GM19438 (cell line): ENCODE results near the gene COX6B1.
A peak's percentile ranks its signal among the peaks of the same experiment; 100 is the strongest.
"Not testable (repeated sequence)": the region's sequence is repeated elsewhere in the genome, so short reads cannot be mapped to it uniquely, and the experiment has no call there.

Experiments
- ATAC-seq: cut with Tn5 transposase; IDR thresholded peaks from one replicate; pipeline ENCODE4 v1.9.1; 2021; ENCODE audit warnings: low read depth; ENCODE audit not compliant: unreplicated experiment

The COX6B1 gene

GRCh38 chr19:35663981-35664380 is 15.9 kb downstream of the COX6B1 start:
- ATAC-seq = no peak

GRCh38 chr19:35665157-35665556 is 17.0 kb downstream of the COX6B1 start:
- ATAC-seq = no peak

GRCh38 chr19:35665604-35666003 is 17.5 kb downstream of the COX6B1 start:
- ATAC-seq = no peak

- ATAC-seq = no peak
Observed at GRCh38 chr19:35666251-35666913, 18.3 kb downstream of the COX6B1 start, which contains the start of gene UPK1A. UPK1A (plus strand) TSS chr19:35666517; CDS start chr19:35666813, 296 bp downstream.

- no peak for ATAC-seq
Observed at GRCh38 chr19:35669566-35669965, 21.4 kb downstream of the COX6B1 start.

- ATAC-seq = no peak
Observed at GRCh38 chr19:35669974-35670373, 21.9 kb downstream of the COX6B1 start.

GRCh38 chr19:35670686-35671085 is 22.6 kb downstream of the COX6B1 start:
- ATAC-seq = no peak

- no peak for ATAC-seq
Observed at GRCh38 chr19:35671818-35672217, 23.7 kb downstream of the COX6B1 start.

- no peak for ATAC-seq
Observed at GRCh38 chr19:35673121-35673804, 25.1 kb downstream of the COX6B1 start.

GRCh38 chr19:35675589-35676140 is 27.5 kb downstream of the COX6B1 start:
- ATAC-seq = no peak

GRCh38 chr19:35689836-35690235 is 41.7 kb downstream of the COX6B1 start:
- no peak for ATAC-seq

- ATAC-seq = not testable (repeated sequence)
Observed at GRCh38 chr19:35691106-35691505, 43.0 kb downstream of the COX6B1 start.

- ATAC-seq = no peak
Observed at GRCh38 chr19:35692010-35692409, 43.9 kb downstream of the COX6B1 start.

- no peak for ATAC-seq
Observed at GRCh38 chr19:35693422-35693821, 45.3 kb downstream of the COX6B1 start.

- peak; percentile 72 for ATAC-seq
Observed at GRCh38 chr19:35693835-35694599, 45.9 kb downstream of the COX6B1 start.

GRCh38 chr19:35695895-35696422 is 47.8 kb downstream of the COX6B1 start:
- no peak for ATAC-seq

- ATAC-seq = no peak
Observed at GRCh38 chr19:35696835-35697234, 48.7 kb downstream of the COX6B1 start.

- ATAC-seq = peak; percentile 93
Observed at GRCh38 chr19:35702223-35703012, 54.3 kb downstream of the COX6B1 start.

GRCh38 chr19:35703343-35703742 is 55.2 kb downstream of the COX6B1 start:
- ATAC-seq = no peak

- ATAC-seq = no peak
Observed at GRCh38 chr19:35704218-35704617, 56.1 kb downstream of the COX6B1 start, which contains the start of gene ZBTB32. ZBTB32 (plus strand) TSS chr19:35704558; CDS start chr19:35714627, 10,069 bp downstream.
